Measurements from ENCODE around the gene EFHD2.
"Not testable (repeated sequence)": the region's sequence is repeated elsewhere in the genome, so short reads cannot be mapped to it uniquely, and the experiment has no call there.

EFHD2 gene

GRCh38 chr1:15469361-15469760 is 59.7 kb downstream of the EFHD2 start:
- no peak for TF ChIP-seq CTCF (IDR thresholded peaks at IDR 0.05; ENCODE audit: extremely low read depth, missing control alignments)

GRCh38 chr1:15469821-15470448 is 60.2 kb downstream of the EFHD2 start:
- not testable (repeated sequence) for DNase-seq (ENCODE audit: low spot score)

More at GRCh38 chr1:15469361-15469760, 59.7 kb downstream of the EFHD2 start:
- no peak for DNase-seq (ENCODE audit: low spot score)

- not testable (repeated sequence) for DNase-seq (ENCODE audit: low spot score)
Measured at GRCh38 chr1:15471067-15471466, 61.4 kb downstream of the EFHD2 start.

- DNase-seq (ENCODE audit: low spot score): not testable (repeated sequence)
Measured at GRCh38 chr1:15471723-15472122, 62.0 kb downstream of the EFHD2 start.

GRCh38 chr1:15472587-15472986 is 62.9 kb downstream of the EFHD2 start:
- no peak for DNase-seq (ENCODE audit: low spot score)
- no peak for TF ChIP-seq CTCF (IDR thresholded peaks at IDR 0.05; ENCODE audit: extremely low read depth, missing control alignments)

GRCh38 chr1:15475752-15476314 is 66.1 kb downstream of the EFHD2 start, which contains the start of gene CELA2B:
Gene CELA2B (plus strand): TSS chr1:15476104. CDS start chr1:15476126, 22 bp downstream.
- no peak for TF ChIP-seq CTCF (IDR thresholded peaks at IDR 0.05; ENCODE audit: extremely low read depth, missing control alignments)
- DNase-seq (ENCODE audit: low spot score): no peak

GRCh38 chr1:15476927-15477326 is 67.2 kb downstream of the EFHD2 start:
- TF ChIP-seq CTCF (IDR thresholded peaks at IDR 0.05; ENCODE audit: extremely low read depth, missing control alignments): no peak
- DNase-seq (ENCODE audit: low spot score): no peak

- DNase-seq (ENCODE audit: low spot score): no peak
- TF ChIP-seq CTCF (IDR thresholded peaks at IDR 0.05; ENCODE audit: extremely low read depth, missing control alignments): no peak
Measured at GRCh38 chr1:15477646-15478212, 68.0 kb downstream of the EFHD2 start.

Data from GM20000 (cell line).